Bronchial epithelial cell (primary cell): Measurements from ENCODE around the gene SUMO1. TPM values are rescaled to one million over a fixed set of nuclear protein-coding genes. Genes with fewer than 3 reads are reported as not detected.

Experiments
- DNase-seq: peaks from one replicate; pipeline ENCODE4 v3.0.0-alpha.2; 2010; ENCODE audit warnings: low read depth
- FAIRE-seq: peaks from 2 replicates; lab custom pipeline; 2011; peaks lifted over from hg19 to GRCh38; lab: Jason Lieb, UNC
- H3K27me3 ChIP-seq: 2 replicates; pipeline ENCODE4 v1.5.1; 2011; ENCODE audit warnings: low read length; ENCODE audit not compliant: control insufficient read depth, insufficient read depth
- H3K36me3 ChIP-seq: 2 replicates; pipeline ENCODE4 v1.5.1; 2011; ENCODE audit warnings: low read length; ENCODE audit not compliant: control insufficient read depth, insufficient read depth
- H3K4me3 ChIP-seq: 2 replicates; pipeline ENCODE4 v1.5.1; 2011; ENCODE audit warnings: mild to moderate bottlenecking, low read depth, low read length, control low read depth
- CTCF ChIP-seq: IDR thresholded peaks from 2 replicates; pipeline ENCODE4 v1.5.1; 2011; ENCODE audit warnings: mild to moderate bottlenecking, moderate library complexity, low read length, control low read depth, inconsistent platforms; ENCODE audit not compliant: insufficient read depth, severe bottlenecking
- total RNA-seq: library from RNA; depleted of rRNA; stranded (reverse); fragments of >200 nt; gene quantifications from 2 replicates; pipeline ENCODE4 v1.2.1, GENCODE V29; 2014

Gene SUMO1
- total RNA-seq, 1 donor from 2014 or later, result 97.7 TPM

- DNase-seq, result no peak
- TF ChIP-seq CTCF, result no peak
- Histone ChIP-seq H3K36me3 (no peaks in the 10 kb centered on the region), H3K27me3 (no peaks in the 10 kb centered on the region), H3K4me3 (no peak overlapping the region)
- no peak for FAIRE-seq
Observed at GRCh38 chr2:202194418-202194817, 44.0 kb downstream of the SUMO1 start.

GRCh38 chr2:202193881-202194353, 44.5 kb downstream of the SUMO1 start:
- Histone ChIP-seq H3K36me3 (no peaks in the 10 kb centered on the region), H3K4me3 (no peak overlapping the region), H3K27me3 (no peaks in the 10 kb centered on the region)
- FAIRE-seq, result peak; percentile 13
- no peak for DNase-seq
- TF ChIP-seq CTCF, result no peak

- Histone ChIP-seq H3K4me3 (no peak overlapping the region), H3K27me3 (no peaks in the 10 kb centered on the region), H3K36me3 (no peaks in the 10 kb centered on the region)
- FAIRE-seq (no peak), DNase-seq (no peak)
- TF ChIP-seq CTCF, result no peak
Observed at GRCh38 chr2:202193305-202193704, 45.1 kb downstream of the SUMO1 start.

GRCh38 chr2:202187570-202187969, 50.8 kb downstream of the SUMO1 start:
- Histone ChIP-seq H3K4me3 (no peak overlapping the region), H3K36me3 (no peaks in the 10 kb centered on the region), H3K27me3 (no peaks in the 10 kb centered on the region)
- no peak for DNase-seq
- no peak for TF ChIP-seq CTCF
- no peak for FAIRE-seq

- Histone ChIP-seq H3K36me3 (no peaks in the 10 kb centered on the region), H3K4me3 (no peak overlapping the region), H3K27me3 (no peaks in the 10 kb centered on the region)
- FAIRE-seq (no peak), DNase-seq (no peak)
- TF ChIP-seq CTCF, result no peak
Observed at GRCh38 chr2:202186641-202187202, 51.7 kb downstream of the SUMO1 start.

- DNase-seq (no peak), FAIRE-seq (no peak)
- Histone ChIP-seq H3K27me3 (no peaks in the 10 kb centered on the region), H3K4me3 (no peak overlapping the region), H3K36me3 (no peaks in the 10 kb centered on the region)
- TF ChIP-seq CTCF, result no peak
Observed at GRCh38 chr2:202185156-202185555, 53.2 kb downstream of the SUMO1 start.
